Brain microvascular endothelial cell (primary cell): Measurements from ENCODE around the gene AK5.
A peak's percentile ranks its signal among the peaks of the same experiment; 100 is the strongest.
"Not testable (repeated sequence)": the region's sequence is repeated elsewhere in the genome, so short reads cannot be mapped to it uniquely, and the experiment has no call there.

Source experiments
- DNase-seq: peaks from one replicate; pipeline ENCODE4 v3.0.0-alpha.2; 2020
- H3K27ac ChIP-seq: fragments of 250-450 bp; sonication (Bioruptor Pico); 2 replicates; pipeline ENCODE4 v1.5.1; 2020; ENCODE audit warnings: mild to moderate bottlenecking, moderate library complexity
- H3K27me3 ChIP-seq: fragments of 250-450 bp; sonication (Bioruptor Pico); replicated peaks from 2 replicates; pipeline ENCODE4 v1.5.1; 2020; ENCODE audit warnings: mild to moderate bottlenecking
- H3K36me3 ChIP-seq: fragments of 250-450 bp; sonication (Bioruptor Pico); replicated peaks from 2 replicates; pipeline ENCODE4 v1.5.1; 2020; ENCODE audit warnings: mild to moderate bottlenecking
- H3K4me3 ChIP-seq: 2 replicates; pipeline ENCODE4 v1.5.1; 2011; ENCODE audit warnings: low read depth, mild to moderate bottlenecking, control low read depth, low read length, moderate library complexity
- CTCF ChIP-seq: IDR thresholded peaks from 2 replicates; pipeline ENCODE4 v1.5.1; 2011; ENCODE audit warnings: low read depth, mild to moderate bottlenecking, moderate library complexity, low read length, control low read depth, inconsistent platforms; ENCODE audit errors: missing control alignments
- in situ Hi-C: cut with HindIII; loops from 2 replicates; pipeline ENCODE4 v1.10.0; 2017; ENCODE audit warnings: low sequenced_read_pairs, low pct_ligation_motif_present

Gene AK5

GRCh38 chr1:77413541-77414335, 131.9 kb downstream of the AK5 start:
- Histone ChIP-seq H3K4me3 (no peak overlapping the region), H3K36me3 (no peaks in the 10 kb centered on the region), H3K27me3 (no peaks in the 10 kb centered on the region), H3K27ac (no peak overlapping the region)
- DNase-seq = no peak
- in situ Hi-C loops = no loop called here
- no peak for TF ChIP-seq CTCF

GRCh38 chr1:77415579-77415978, 133.8 kb downstream of the AK5 start:
- Histone ChIP-seq H3K27ac (no peak overlapping the region), H3K36me3 (no peaks in the 10 kb centered on the region), H3K27me3 (no peaks in the 10 kb centered on the region), H3K4me3 (no peak overlapping the region)
- no peak for DNase-seq
- no peak for TF ChIP-seq CTCF
- in situ Hi-C loops = no loop called here

DNA sequence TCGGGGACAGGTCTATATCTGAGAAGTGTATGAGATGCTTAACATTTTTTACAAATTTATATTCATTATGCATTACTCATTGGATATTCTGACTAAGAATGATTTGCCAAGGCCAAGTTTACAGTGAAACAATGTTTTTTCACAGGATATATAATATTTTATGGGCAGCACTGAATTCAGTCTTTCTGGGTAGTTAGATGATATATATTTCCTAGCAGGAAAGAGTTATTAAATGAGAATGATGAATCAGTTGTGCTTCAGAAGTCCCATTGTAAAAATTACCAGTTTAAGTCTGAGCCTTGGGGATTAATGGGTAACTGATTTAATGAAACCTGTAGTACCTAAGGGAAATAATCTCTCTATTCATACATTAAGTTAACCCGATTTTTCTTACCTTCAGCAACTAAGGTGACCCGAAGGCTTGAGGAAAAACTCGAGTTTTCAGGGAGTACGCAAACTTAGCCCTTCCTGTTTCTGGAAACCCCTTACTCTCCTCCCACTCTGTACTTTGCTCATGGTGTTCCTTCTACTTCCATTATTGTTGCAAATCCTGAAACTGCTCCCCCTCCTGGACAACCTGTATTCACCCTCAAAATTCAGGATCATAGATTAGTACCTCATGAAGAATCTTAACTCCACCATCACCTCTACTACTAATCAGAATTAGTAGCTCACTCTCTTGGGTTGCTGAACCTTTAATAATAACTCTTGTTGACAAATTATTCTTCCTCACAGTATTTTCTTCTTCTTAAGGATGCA, 135.1 kb downstream of the AK5 start:
- no peaks in the 10 kb centered on the region for H3K36me3 ChIP-seq
- in situ Hi-C loops = no loop called here
- H3K4me3 ChIP-seq = no peak overlapping the region
- H3K27me3 ChIP-seq = no peaks in the 10 kb centered on the region
- no peak overlapping the region for H3K27ac ChIP-seq
- peak; percentile 58 for TF ChIP-seq CTCF
- peak; percentile 14 for DNase-seq

- in situ Hi-C loops, H3K27ac ChIP-seq, H3K4me3 ChIP-seq, H3K27me3 ChIP-seq, DNase-seq, H3K36me3 ChIP-seq: not testable (repeated sequence)
Observed at GRCh38 chr1:77418055-77418454, 136.2 kb downstream of the AK5 start.

- Histone ChIP-seq H3K27ac (no peak overlapping the region), H3K27me3 (no peaks in the 10 kb centered on the region), H3K36me3 (no peaks in the 10 kb centered on the region), H3K4me3 (no peak overlapping the region)
- in situ Hi-C loops = no loop called here
- no peak for TF ChIP-seq CTCF
- DNase-seq = no peak
Observed at GRCh38 chr1:77421504-77422233, 139.8 kb downstream of the AK5 start.

- Histone ChIP-seq H3K4me3 (no peak overlapping the region), H3K27me3 (no peaks in the 10 kb centered on the region), H3K36me3 (no peaks in the 10 kb centered on the region), H3K27ac (no peak overlapping the region)
- peak; percentile 57 for DNase-seq
- TF ChIP-seq CTCF = no peak
- in situ Hi-C loops = no loop called here
Observed at GRCh38 chr1:77424236-77424635, 142.4 kb downstream of the AK5 start.
